Measurements from ENCODE around the gene NFYB.

- TF ChIP-seq CTCF (conservative IDR thresholded peaks at IDR 0.05; ENCODE audit: low read depth, low read length): no peak
- TF ChIP-seq EZH2 (IDR thresholded peaks at IDR 0.05; ENCODE audit: borderline replicate concordance, low read depth, low read length, poor library complexity, severe bottlenecking): no peak
These were observed 59.0 kb downstream of the NFYB start for GRCh38 chr12:104079024-104079423.
